Activated CD8-positive, alpha-beta memory T cell treated with anti-CD3 and anti-CD28 coated beads, Interleukin-2, amount 50 U/mL, for 1 hour (primary cell): ENCODE results near the gene SCN5A.

Experiments
- DNase-seq: peaks from one replicate; pipeline ENCODE4 v3.0.0-alpha.2; 2020; ENCODE audit errors: extremely low read depth

SCN5A gene

DNA sequence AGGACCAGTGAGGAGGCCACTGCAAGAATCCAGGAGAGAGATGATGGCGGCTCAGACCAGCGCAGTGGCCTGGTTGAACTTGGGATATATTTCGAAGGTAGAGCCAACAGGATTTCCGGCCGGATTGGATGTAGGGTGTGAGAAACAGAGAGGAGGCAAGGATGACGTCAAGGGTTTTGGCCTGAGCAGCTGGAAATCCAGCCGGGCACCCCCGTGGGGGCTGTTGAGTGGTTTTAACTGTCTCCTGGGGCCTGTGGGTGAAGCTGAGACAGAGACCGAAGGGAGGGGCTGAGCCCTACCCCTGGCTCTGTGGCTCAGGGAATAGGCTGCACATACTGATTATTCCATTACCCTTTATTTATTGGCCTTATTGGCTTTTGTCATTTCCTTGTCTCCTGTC, 107.7 kb downstream of the SCN5A start:
- no peak for DNase-seq

DNA sequence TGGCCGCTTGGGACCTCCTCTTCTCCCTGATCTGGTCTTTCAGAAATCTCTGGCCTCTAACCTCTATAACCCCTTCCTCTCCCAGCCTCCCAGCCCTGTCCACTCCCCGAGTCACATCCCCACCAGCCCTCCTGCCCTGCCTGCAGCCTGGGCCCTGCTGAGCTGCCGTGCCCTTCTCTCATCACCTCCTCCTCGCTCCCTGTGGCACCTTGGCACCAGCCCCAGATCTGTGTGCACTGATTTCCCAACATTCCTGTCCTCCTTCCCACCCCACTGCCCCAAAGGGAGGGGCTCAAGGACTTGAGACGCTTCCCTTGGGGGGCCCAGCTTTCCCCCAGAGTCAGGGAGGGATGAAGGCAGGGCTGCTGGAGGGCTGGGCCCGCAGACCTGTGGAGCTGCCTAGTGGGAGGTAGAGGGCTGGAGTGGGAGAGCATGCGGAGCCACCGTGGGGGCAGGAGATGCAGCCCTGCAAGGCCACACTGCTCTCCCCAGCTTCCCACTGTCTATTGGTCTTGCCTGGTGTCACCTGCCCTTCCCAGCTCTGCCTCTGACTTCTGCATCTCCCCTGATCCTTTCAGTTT, 110.6 kb downstream of the SCN5A start:
- DNase-seq: no peak

DNA sequence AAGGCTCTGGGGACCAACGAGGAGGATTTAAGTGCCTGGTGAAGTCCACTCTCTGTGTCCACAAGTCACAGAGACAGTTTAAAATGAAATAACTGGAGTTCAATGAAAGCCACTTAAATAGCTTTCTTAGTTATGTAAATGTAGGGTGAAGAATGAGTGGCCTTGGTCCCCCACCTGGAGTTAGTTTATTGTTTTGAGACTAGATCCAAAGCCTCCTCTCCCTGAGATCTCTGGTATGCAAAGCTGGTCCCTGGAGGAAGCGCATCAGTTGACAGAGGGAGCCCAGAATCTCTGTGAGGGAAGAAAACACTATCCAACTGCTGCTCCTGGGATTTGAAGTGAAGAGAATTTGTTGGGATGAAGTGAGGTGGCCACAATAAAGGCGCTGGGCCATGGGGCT, 112.8 kb downstream of the SCN5A start:
- no peak for DNase-seq

DNA sequence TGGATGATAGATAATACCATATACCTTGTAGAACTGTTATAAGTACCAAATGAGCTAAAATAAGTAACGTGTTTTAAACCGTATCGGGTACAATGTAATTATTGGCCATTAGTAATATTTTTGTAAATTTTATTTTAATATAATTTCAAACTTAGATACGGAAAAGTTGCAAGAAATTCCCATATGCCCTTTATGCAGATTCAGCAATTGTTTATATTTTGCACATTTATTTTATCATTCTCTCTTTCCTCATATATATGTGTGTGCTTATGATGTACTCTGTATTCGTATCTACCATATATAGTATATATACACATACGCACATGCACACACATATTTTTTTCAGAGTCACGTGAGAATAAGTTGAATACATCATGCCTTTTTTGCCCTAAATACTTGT, 114.9 kb downstream of the SCN5A start:
- no peak for DNase-seq

DNA sequence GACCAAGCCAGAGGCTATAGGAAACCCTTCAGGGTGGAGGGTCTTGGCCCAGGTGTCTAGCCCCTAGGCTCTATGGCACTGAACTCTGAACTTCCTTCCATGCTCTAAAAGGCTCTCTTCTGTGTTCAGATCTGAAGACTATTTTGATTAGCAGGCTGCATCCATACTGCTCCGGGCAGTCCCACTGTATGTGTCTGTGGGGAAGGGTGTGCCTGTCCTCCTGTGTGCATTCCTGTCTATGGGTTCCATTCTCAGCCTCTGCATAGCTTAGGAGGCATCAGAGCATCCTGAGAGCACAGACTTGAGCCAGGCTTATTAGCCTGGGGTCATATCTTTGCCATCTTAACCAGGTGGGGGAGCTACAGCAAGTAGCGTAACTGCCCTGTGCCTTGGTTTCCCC, 115.3 kb downstream of the SCN5A start:
- no peak for DNase-seq

DNA sequence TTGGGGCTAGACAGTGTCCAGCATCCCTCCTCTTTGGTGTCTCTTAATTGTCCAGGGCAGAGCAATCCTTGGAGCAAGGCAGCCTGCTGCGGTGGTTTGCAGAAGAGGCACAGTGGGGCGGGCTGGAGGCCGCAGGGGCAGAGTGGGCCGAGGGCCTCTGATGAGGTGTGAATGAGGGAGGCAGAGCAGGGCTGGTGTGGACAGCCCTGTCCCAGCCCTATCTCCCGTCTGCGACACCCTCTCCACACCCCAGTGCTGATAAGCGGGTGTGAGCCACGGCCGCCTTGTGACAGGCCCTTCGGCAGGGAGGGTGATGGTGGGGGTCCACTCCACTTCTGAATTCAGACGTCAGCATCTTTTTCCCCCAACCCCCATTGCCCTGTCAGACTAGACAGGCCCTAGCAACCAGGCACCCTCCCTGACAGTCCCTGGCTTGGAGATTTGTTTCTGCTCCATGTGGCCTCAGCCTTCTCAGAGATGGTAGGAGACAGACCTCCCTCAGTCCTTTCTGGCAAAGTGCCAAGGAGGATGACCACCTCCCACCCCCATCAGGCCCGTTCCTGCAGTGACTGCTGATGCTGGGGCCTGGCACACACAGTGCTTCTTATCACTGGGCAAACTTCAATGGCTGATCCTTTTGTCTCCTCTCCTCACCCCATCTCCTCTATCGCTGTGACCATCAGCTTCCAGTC, 116.1 kb downstream of the SCN5A start:
- no peak for DNase-seq

DNA sequence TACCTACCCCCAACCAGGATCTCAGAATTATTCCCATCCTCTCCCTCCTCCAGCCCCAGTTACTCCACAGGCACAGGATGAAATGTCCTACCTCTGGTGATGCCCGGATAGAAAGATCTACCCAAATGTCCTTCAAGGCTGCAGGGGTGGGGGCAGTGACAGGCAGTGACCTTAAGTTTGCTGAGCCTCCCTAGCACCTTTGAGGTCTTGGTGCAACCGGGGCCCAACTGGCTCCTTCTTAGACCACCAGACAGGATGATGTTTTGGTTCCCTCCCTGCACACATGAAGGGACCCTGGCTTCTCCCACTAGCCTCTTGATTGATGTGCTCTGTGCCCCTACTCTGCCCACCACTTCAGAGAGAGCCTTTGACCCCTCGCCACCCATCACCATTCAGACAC, 117.0 kb downstream of the SCN5A start:
- no peak for DNase-seq

DNA sequence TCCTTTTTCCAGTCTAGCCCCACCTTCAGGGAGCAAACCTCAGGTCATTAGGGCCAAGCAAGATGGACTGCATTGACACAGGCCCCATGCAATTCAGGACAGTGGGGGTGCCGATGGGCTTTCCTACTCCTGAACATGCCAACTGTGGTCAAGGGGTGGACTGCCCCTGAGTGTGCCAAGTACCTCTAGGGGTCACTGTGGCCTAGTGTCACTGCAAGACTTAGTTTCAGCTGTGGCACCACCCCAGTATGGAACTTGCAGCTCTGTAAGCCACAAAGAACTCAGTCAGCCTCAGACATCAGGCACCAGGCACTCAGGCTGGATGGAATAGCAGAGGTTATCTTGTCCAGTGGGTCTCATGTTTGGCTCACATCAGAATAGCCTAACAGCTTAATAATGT, 121.0 kb downstream of the SCN5A start:
- DNase-seq: no peak

DNA sequence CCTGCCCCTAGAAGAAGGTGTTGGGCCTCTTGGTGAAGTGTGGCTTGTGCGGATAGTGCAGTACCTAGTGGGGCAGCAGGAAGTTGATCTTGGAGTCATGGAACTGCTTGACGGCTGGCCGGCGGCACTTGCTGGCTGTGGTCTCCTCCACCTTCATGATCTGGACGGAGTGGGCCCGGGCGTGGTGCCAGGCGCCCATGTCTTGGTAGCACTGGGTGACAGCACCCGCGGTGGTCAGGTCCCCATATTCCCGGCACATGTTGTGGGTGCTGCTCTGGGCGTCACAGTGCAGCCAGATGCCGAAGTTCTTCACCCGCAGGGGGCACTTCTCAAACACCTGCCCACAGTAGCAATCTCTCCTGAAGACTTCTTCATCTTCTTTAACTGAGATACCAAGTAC, 122.7 kb downstream of the SCN5A start:
- no peak for DNase-seq

DNA sequence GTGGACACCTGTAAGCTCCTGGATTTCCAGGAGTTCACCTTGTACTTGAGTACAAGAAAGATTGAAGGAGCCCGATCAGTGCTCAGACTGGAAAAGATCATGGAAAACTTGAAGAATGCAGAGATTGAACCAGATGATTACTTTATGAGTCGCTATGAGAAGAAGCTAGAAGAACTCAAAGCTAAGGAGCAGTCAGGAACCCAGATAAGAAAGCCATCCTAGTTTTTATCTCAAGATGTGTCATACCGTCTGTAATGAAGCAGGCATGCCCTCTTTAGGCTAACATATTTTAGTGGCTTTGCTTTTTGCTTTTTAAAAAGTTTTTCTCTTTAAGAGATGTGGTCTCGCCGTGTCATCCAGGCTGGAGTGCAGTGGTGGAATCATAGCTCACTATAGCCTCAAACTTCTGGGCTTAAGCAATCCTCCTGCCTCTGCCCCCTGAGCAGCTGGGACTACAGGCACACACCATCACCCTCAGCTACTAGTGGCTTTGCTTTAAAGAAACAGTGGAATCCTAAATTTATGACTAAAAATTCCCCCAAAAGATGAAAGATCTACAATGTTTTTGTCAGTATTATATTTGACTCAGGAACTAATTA, 125.2 kb downstream of the SCN5A start:
- DNase-seq: no peak

DNA sequence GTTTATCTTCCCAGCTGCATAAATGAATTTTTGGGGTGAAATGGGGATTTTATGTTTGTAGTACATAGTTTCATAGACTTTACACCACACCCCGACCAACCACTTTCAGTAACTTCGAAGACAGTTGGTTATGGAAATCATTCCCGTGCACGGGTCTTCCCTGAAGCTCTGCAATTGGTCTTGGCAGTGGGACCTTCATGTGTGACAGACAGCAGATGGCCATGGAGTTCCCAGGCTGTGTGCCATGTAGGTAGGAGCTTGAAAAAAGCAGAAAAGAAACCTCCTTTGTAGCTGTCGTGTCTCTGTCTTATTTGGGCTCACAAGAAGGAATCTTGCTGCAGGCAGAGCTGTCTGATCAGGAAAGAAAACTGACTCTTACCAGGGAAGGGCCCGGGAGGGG, 127.5 kb downstream of the SCN5A start:
- DNase-seq: no peak

DNA sequence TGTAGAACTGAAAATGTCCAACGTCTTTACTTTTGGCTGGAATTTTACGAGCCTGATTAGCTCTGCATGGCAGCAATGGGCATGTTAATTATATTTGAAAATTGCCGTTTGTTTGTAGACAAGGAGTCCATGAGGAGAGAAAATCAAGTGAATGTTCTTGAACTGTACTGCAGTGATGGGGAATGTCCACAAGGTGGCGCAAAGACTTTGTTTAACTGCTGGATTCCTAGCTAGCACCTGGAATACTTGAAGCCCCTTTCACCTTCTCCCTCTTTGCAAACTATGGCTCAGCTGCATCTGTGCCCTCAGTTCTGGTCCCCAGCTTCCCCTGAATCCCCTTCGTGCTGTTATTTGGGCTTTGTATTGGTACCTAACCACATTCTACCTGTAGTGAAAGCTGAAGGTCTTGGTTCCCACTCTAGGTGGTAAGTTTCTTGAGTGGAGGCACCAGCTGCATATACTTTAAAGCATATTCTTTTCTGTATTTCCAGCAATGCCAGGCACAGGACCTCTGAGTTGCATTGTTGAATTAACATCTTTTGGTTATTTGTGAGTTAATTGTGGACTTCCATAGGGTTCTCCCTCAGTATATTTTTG, 128.0 kb downstream of the SCN5A start:
- no peak for DNase-seq

DNA sequence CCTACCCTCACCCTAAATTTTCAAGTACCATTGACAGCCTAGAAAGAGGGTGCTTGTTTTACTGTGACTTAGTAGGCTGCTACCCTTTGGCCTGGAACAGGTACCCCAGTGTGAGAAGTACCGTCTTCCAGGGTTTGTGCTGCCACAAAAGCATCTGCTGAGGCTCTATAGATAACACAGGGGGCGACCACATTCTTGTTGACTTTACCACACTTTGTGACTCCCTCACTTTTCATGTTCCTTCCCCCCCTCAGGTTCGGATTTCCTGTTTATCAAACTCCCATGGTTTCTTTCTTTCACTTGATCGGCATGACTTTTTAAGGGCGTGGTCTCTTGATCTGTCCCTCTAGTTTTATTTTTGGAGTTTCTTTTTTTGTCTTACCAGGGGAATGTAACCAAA, 129.8 kb downstream of the SCN5A start:
- no peak for DNase-seq

DNA sequence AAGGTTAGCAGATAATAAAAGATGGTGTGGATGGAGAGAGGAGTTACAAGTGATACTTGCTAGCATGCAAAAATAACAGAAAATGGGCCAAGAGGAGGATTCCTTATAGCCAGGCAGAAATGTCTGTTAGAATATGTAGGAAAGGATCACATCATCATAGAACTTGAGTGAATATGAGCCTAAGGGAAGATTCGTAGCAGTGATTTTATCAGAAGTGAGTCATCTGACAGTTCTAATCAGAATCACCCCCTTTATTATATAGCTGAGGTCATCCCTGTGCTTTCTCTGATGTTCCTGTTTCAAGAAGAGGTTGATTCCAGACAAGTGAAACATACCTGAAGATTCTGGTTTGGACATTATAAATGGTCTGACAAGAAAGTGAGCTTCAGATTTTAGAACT, 130.5 kb downstream of the SCN5A start:
- DNase-seq: no peak

DNA sequence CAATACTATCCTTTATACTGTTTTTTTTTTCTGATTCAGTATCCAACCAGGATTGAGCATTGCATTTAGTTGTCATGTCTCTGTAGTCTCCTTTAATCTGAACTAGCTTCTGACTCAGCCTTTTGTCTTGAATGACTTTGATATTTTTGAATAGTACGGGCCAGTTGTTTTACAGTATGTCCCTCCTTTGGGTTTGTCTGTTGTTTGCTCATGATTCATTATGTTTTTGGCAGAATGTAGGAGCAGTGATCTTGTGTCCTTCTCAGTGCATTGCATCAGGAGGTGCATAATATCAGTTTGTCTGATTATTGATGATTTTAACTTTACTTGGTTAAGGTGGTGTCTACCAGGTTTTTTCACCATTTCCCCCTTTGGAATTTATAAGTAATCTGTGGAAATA, 132.8 kb downstream of the SCN5A start:
- no peak for DNase-seq

DNA sequence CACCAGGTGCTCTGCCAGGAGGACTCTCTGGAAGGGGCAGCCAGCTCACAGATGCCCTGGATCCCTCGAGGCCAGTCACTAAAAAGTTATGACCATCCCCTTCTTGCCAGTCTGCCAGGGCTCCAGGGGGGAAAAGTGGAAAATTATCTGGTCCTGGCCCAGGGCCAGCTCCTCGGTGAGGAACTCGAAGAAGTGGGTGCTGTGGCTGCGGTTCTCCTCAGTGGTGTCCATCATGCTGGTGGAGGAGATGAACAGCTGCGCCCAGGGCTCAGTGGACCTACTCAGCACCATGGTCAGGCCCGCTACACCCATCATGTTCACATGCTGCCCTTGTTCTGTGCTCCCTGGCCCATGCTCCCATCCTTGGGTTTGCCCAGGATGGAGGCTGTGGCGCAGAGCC, 134.1 kb downstream of the SCN5A start:
- DNase-seq: no peak

DNA sequence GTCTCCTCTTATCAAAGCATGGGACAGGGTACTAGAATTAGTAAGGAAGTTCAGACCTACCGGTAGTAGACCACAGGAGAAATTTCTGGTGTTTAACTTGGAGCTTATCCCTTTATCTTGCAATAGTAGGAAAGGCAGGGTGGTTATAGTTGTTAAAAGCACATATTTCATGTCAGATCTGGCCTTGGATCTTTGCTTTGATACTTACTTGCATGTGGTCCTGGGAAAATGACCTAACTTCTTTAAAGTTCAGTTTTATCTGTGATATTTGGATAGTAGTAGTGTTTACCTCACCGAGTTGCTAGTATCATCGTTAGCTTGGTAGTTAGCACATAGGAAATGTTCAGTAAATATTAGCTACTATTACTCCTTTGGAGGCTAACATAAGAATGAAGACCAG, 137.9 kb downstream of the SCN5A start:
- no peak for DNase-seq

DNA sequence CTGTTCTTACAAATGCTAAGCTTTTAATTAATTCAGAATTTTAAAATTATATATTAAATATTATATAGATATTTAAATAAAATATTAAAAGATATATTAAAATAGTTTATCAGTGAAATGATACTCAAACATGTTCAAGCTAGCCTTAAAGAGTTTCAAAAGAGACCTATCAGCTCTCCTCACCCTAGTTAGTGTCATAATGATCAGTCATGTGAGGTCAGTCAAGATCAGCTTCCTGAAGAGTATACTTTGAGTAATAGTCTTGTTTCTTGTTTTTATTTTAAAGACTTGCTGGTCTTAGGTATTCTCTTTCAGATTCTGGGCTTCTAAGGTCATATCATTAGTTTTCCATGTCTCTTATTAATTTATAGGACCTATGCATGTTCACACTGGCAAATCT, 138.9 kb downstream of the SCN5A start:
- DNase-seq: no peak

DNA sequence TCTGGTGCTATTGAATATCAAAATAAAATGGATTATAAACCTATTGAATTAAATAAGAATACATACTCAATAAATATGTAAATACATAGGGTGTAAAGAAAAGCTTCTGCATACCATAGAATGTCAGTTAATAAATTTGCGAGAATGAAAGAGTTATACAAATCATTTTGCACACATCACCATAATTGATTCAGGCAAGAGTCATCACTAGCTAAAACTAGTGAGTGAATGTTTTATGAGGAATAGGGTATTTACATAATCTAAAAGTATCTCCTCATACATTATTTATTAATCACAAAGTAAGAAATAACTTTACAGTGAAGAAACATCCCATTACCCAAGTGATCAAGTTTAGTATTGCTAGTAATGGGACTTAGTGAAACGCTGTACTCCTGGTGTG, 139.8 kb downstream of the SCN5A start:
- no peak for DNase-seq

DNA sequence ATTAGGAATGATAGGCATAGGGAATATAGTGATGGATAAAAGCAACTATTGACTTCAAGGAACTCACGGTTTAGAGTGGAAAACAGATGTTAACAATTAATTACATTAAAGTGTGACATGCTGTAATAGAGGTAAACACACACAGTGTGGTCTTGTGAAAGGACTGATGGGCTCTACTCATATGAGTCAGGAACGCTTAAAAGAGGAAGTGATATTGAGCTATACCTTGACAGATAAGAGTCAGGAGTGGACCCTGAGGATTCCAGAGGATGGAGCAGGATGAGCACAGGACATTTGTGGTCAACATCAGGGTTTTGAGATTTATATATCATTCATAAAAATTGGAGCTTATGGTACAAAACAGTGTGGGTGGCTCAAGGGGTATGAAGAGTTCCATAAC, 142.4 kb downstream of the SCN5A start:
- DNase-seq: no peak

DNA sequence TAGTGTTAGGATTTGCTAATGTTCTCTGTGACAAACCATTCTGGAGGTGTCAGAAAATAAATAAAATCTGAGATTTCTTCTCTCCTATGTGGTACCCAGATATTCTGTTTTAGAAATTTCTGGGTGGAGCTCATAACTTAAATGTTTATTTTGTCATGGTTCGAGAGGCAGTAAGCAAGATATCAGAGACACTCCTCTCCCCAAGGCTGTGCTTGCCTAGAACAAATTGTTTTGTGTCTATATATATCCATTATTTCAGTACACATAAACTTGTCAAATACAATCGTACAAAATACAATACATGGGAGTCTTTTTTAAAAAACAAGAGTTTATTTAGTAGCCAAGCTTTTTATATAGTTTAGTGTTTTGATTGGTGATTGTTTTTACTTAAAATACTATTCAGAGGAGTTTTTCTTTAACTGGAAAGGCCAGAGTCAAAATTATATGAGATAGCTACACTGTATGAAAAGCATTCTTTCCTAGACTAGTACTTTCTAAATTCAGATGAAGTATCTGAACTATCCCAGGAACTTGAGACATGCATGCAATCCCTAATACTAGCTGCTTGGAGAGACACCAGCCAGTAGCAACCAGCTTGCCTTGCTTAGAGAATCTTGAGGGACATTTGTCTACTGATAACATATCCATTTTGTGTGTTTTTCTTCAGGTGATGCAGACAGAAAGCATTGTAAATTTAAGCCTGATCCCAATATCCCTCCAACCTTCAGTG, 148.6 kb downstream of the SCN5A start:
- no peak for DNase-seq
